ENCODE results near the gene UGT1A4. TPM values are rescaled to one million over a fixed set of nuclear protein-coding genes. Genes with fewer than 3 reads are reported as not detected.

Gene UGT1A4
- total RNA-seq, 1 experiment from 2014 or later = 0.12 TPM

DNA sequence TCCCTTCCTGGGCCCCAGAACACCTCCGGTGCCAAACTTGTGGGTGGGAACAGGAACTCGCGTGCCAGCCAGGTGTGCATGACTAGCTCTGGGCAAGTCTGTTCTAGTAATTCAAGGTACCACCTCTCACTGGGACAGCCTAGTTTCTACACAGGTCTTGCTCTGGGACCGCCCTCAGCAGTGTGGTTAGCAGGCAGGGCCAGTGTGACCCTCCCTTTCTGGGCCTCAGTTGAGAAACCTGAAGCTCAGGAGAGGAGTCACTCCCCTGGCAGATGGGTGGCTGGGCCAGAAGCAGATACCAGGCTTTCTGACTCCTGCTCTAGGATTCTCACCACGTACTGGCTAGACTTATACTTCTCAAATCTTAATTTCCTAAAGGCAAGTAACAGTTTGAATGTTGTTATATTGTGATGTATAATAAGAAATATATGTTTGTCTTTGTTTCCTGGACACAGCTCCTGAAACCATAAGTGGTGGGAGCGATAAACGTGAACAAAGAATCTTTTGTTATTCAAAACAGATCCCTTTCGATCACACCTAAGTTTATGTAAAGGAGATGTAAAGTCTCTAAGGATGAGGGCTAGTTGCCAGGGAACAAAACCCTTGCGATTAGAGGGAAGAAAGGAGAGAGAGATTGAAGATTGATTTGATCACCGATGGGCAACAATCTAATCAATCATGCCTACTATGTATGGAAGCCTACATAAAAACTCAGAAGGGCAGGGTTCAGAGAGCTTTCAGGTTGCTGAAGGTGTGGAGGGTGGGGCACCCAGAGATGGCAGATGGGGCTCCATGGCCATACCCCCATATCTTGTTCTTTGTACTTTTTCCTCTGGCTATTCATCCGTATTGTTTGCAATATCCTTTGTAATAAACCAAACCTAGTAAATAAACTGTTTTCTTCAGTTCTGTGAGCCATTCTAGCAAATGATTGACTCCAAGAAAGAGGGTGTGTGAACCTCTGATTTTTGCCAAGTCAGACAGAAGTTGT, 26.8 kb upstream of the UGT1A4 start:
- intact Hi-C loops (cut with micrococcal nuclease) = no loop called here
- POLR2A ChIA-PET = no interaction called here
- H3K9me2 ChIP-seq (ENCODE audit: insufficient read depth) = no peaks in the 10 kb centered on the region
- no peaks in the 10 kb centered on the region for H3K79me2 ChIP-seq (ENCODE audit: insufficient read depth, low read length)
- TF ChIP-seq, protein P1, sequence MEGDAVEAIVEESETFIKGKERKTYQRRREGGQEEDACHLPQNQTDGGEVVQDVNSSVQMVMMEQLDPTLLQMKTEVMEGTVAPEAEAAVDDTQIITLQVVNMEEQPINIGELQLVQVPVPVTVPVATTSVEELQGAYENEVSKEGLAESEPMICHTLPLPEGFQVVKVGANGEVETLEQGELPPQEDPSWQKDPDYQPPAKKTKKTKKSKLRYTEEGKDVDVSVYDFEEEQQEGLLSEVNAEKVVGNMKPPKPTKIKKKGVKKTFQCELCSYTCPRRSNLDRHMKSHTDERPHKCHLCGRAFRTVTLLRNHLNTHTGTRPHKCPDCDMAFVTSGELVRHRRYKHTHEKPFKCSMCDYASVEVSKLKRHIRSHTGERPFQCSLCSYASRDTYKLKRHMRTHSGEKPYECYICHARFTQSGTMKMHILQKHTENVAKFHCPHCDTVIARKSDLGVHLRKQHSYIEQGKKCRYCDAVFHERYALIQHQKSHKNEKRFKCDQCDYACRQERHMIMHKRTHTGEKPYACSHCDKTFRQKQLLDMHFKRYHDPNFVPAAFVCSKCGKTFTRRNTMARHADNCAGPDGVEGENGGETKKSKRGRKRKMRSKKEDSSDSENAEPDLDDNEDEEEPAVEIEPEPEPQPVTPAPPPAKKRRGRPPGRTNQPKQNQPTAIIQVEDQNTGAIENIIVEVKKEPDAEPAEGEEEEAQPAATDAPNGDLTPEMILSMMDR (IDR thresholded peaks at IDR 0.05 in 2 of 3, conservative IDR thresholded peaks at IDR 0.05 in 1 of 3; ENCODE audit: borderline replicate concordance in 1 of 3, insufficient read depth in 1 of 3, low read depth in 2 of 3, low read length in 2 of 3) = no peak
- TF ChIP-seq ZNF274 (IDR thresholded peaks at IDR 0.05; ENCODE audit: low read depth, low read length) (no peak), FOSL1 (IDR thresholded peaks at IDR 0.05; ENCODE audit: low read depth) (no peak), SIN3A (IDR thresholded peaks at IDR 0.05; ENCODE audit: low read depth) (no peak), EGR1 (IDR thresholded peaks at IDR 0.05; ENCODE audit: low read depth) (no peak), RAD21 (IDR thresholded peaks at IDR 0.05; ENCODE audit: low read depth) (no peak), CBX3 (IDR thresholded peaks at IDR 0.05; ENCODE audit: low read depth) (no peak)
- TF ChIP-seq, protein P2, sequence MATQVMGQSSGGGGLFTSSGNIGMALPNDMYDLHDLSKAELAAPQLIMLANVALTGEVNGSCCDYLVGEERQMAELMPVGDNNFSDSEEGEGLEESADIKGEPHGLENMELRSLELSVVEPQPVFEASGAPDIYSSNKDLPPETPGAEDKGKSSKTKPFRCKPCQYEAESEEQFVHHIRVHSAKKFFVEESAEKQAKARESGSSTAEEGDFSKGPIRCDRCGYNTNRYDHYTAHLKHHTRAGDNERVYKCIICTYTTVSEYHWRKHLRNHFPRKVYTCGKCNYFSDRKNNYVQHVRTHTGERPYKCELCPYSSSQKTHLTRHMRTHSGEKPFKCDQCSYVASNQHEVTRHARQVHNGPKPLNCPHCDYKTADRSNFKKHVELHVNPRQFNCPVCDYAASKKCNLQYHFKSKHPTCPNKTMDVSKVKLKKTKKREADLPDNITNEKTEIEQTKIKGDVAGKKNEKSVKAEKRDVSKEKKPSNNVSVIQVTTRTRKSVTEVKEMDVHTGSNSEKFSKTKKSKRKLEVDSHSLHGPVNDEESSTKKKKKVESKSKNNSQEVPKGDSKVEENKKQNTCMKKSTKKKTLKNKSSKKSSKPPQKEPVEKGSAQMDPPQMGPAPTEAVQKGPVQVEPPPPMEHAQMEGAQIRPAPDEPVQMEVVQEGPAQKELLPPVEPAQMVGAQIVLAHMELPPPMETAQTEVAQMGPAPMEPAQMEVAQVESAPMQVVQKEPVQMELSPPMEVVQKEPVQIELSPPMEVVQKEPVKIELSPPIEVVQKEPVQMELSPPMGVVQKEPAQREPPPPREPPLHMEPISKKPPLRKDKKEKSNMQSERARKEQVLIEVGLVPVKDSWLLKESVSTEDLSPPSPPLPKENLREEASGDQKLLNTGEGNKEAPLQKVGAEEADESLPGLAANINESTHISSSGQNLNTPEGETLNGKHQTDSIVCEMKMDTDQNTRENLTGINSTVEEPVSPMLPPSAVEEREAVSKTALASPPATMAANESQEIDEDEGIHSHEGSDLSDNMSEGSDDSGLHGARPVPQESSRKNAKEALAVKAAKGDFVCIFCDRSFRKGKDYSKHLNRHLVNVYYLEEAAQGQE (IDR thresholded peaks at IDR 0.05; ENCODE audit: low read depth) = no peak
- CTCF ChIA-PET = no interaction called here
- no peak overlapping the region for H3K9ac ChIP-seq (ENCODE audit: low read length)
- no peak overlapping the region for H3K4me3 ChIP-seq (replicated peaks in 1 of 2; ENCODE audit: low read depth in 1 of 2, low read length in 2 of 2)
- H3K4me2 ChIP-seq (ENCODE audit: low read length) = no peak overlapping the region
- BruUV-seq (replicated peaks) = no TSS peak
- no peak overlapping the region for H3K27ac ChIP-seq (ENCODE audit: low read depth, low read length)
- no peaks in the 10 kb centered on the region for H4K20me1 ChIP-seq (ENCODE audit: insufficient read depth)
- no peak for DNase-seq (ENCODE audit: low read depth, low spot score)
- H3K4me1 ChIP-seq (ENCODE audit: control insufficient read depth in 1 of 2, insufficient read depth in 2 of 2, low read length in 2 of 2) = no peaks in the 10 kb centered on the region
- no peak overlapping the region for H2AFZ ChIP-seq (ENCODE audit: low read depth, low read length, poor library complexity, severe bottlenecking)
- RAD21 ChIA-PET (ENCODE audit: low non-redundant PET in 1 of 2, low total read pairs in 2 of 2, uncharacterized antibody in 2 of 2, unreplicated experiment in 2 of 2) = no interaction called here
- no peaks in the 10 kb centered on the region for H3K36me3 ChIP-seq (ENCODE audit: control insufficient read depth in 1 of 2, insufficient read depth in 2 of 2, low read length in 2 of 2)
- no peaks in the 10 kb centered on the region for H3K27me3 ChIP-seq (ENCODE audit: insufficient read depth, low read length)
- no peaks in the 10 kb centered on the region for H3K9me3 ChIP-seq (ENCODE audit: control insufficient read depth in 1 of 2, insufficient read depth in 1 of 2, low read depth in 1 of 2, low read length in 2 of 2)
- no peak for ATAC-seq

Measured in HCT116 (cell line).